Gastrocnemius medialis (tissue), 4 donors: Measurements from ENCODE around the gene CITED4. TPM values are rescaled to one million over a fixed set of nuclear protein-coding genes. Genes with fewer than 3 reads are reported as not detected.
A peak's percentile ranks its signal among the peaks of the same experiment; 100 is the strongest.

Source experiments
- ATAC-seq, 2 donors: fragments of 150-250 bp; one replicate each; pipeline ENCODE4 v1.9.1; 2016
- DNase-seq, 2 donors: peaks; one replicate each; pipeline ENCODE4 v3.0.0-alpha.2; 2019
- H3K27ac ChIP-seq, 4 donors: fragments of 200-600 bp; sonication (generic); 1 replicate in 1 of 4; 2 replicates in 3 of 4; pipeline ENCODE4 v1.5.1; 2016 to 2018; ENCODE audit warnings: mild to moderate bottlenecking in 2 of 4, moderate library complexity in 1 of 4
- H3K27me3 ChIP-seq, 3 donors: fragments of 200-600 bp; sonication (generic) in 2 of 3; 1 replicate in 1 of 3; 2 replicates in 2 of 3; pipeline versions ENCODE4 v1.5.1 to v1.6.0; 2016 to 2019; ENCODE audit warnings: mild to moderate bottlenecking in 1 of 3, moderate library complexity in 1 of 3
- H3K36me3 ChIP-seq, 2 donors: fragments of 200-600 bp; sonication (generic) in 1 of 2; one replicate each; pipeline ENCODE4 v1.5.1; 2017 to 2018
- H3K4me1 ChIP-seq, 2 donors: fragments of 200-600 bp; sonication (generic) in 1 of 2; one replicate each; pipeline ENCODE4 v1.5.1; 2016 to 2017; ENCODE audit warnings: mild to moderate bottlenecking in 2 of 2
- H3K4me3 ChIP-seq, 4 donors: fragments of 200-600 bp; sonication (generic) in 3 of 4; 1 replicate in 1 of 4; 2 replicates in 3 of 4; pipeline ENCODE4 v1.5.1; 2016 to 2019; ENCODE audit warnings: mild to moderate bottlenecking in 2 of 4
- H3K9me3 ChIP-seq, 3 donors: fragments of 200-600 bp; sonication (generic) in 2 of 3; 1 replicate in 1 of 3; 2 replicates in 2 of 3; pipeline ENCODE4 v1.5.1; 2016 to 2019
- CTCF ChIP-seq, 5 experiments: fragments of 450-650 bp in 3 of 5; fragments of 200-600 bp in 2 of 5; sonication (generic) in 2 of 5; IDR thresholded peaks in 4 of 5; conservative IDR thresholded peaks in 1 of 5; 1 replicate in 4 of 5; 2 replicates in 1 of 5; pipeline ENCODE4 v1.5.1; 2016 to 2019; ENCODE audit warnings: antibody characterized with exemption in 5 of 5, mild to moderate bottlenecking in 3 of 5, moderate library complexity in 3 of 5
- POLR2A ChIP-seq, 2 donors: fragments of 450-650 bp; IDR thresholded peaks; one replicate each; pipeline ENCODE4 v1.6.1; 2017; ENCODE audit warnings: antibody characterized with exemption in 2 of 2, mild to moderate bottlenecking in 2 of 2, moderate library complexity in 2 of 2
- in situ Hi-C, 4 donors: fragments of 200-750 bp; cut with MboI; loops; one replicate each; pipeline versions ENCODE4 v1.15.0 to v1.8.0; 2017; ENCODE audit warnings: low sequenced_read_pairs in 4 of 4
- intact Hi-C: fragments of 100-400 bp; cut with DNase I; formaldehyde crosslinking; loops from one replicate; pipeline ENCODE4 v1.15.1; 2023; ENCODE audit warnings: low total_unique reads
- total RNA-seq, 4 donors: library from RNA; depleted of rRNA; stranded (reverse); fragments of >200 nt; gene quantifications; one replicate each; pipeline versions ENCODE4 v1.1.0 to v1.2.3, GENCODE V29; 2016

Gene CITED4
- total RNA-seq, 4 donors from 2014 or later: 15.9 to 30.8 (median 23.1) TPM

DNA sequence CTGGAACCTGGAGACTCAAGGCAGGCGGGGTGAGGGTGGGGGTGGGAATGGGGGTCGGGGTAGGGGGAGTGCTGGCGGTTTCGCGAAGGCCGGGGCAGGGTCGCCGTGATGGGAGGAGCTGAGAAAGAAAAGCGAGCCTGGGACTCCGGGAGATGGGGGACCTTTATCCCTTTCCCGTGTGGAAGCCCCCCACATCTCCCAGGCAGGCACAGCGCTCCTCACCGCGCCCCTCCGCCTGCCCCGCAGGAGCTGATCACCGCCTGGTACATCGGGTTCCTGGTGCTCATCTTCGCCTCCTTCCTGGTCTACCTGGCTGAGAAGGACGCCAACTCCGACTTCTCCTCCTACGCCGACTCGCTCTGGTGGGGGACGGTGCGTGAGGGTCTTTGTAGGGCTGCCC, 43.1 kb downstream of the CITED4 start:
- H3K27ac ChIP-seq: no peak overlapping the region
- intact Hi-C loops (no loop called here), in situ Hi-C loops (no loop called here)
- DNase-seq (no peak), ATAC-seq (no peak)
- H3K36me3 ChIP-seq: no peaks in the 10 kb centered on the region
- no peaks in the 10 kb centered on the region for H3K27me3 ChIP-seq
- no peaks in the 10 kb centered on the region for H3K9me3 ChIP-seq
- TF ChIP-seq POLR2A (IDR thresholded peaks at IDR 0.05) (no peak), CTCF (IDR thresholded peaks at IDR 0.05 in 4 of 5, conservative IDR thresholded peaks at IDR 0.05 in 1 of 5) (no peak)
- no peak overlapping the region for H3K4me3 ChIP-seq
- H3K4me1 ChIP-seq: peaks cover 0 to 10% of the 10 kb centered on the region in 2 donors

DNA sequence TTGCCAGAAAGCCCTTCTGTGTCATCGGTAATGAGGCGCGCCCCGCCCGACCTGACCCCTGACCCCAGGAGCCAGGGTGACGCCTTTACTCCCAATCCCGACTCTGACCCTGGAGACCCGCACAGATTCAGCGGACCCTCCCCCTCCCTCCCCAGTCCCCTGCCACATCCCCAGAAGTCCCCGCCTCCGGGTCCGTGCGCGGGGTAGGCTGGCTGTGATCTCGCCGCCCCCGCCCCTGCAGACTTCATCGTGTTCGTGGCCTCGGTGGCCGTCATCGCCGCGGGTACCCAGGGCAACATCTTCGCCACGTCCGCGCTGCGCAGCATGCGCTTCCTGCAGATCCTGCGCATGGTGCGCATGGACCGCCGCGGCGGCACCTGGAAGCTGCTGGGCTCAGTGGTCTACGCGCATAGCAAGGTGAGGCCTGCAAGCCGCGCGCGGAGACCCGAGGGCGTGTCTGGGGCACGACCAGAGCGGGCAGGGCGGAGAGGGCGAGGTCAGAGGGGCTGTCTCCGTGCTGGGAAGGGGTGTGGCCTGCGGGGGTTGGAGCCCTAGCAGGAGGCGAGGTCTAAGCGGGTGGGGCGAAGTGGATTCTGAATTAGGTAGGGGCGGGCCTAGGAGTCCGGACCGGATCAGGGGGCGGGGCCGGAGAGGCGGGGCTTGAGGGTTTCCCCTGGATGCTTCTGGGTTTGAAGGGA, 43.8 kb downstream of the CITED4 start:
- Histone ChIP-seq H3K4me3 (peak overlapping the region; percentile 21 to 36 (median 27)), H3K27me3 (no peaks in the 10 kb centered on the region), H3K36me3 (no peaks in the 10 kb centered on the region), H3K4me1 (peaks cover 0 to 10% of the 10 kb centered on the region in 2 donors), H3K9me3 (no peaks in the 10 kb centered on the region), H3K27ac (no peak overlapping the region)
- intact Hi-C loops: no loop called here
- in situ Hi-C loops: no loop called here
- ATAC-seq: no peak
- TF ChIP-seq POLR2A (IDR thresholded peaks at IDR 0.05) (no peak), CTCF (IDR thresholded peaks at IDR 0.05 in 4 of 5, conservative IDR thresholded peaks at IDR 0.05 in 1 of 5) (no peak)
- DNase-seq: no peak

DNA sequence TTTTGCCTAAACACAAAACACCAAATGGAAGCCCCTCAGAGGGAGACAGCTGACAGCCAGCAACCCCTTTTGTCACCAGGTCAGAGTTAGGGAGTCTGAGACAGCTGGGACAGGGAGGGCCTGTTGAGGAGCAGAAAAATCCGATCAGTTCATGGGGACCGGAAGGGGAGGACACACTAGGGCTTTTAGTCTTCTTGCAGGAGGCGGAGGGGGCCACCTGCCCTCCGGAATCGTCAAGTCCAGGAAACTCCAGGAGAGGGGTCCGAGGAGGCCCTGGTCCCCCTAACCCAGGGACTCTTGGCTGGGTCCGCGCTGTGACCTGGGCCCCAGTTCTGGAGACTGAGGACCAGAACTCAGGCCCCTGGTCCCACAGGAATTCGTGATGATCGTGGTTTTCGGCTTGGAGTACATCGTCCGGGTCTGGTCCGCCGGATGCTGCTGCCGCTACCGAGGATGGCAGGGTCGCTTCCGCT, 44.3 kb downstream of the CITED4 start:
- no peaks in the 10 kb centered on the region for H3K27me3 ChIP-seq
- peak overlapping the region in 2 of 4 donors; percentile 23 to 31 for H3K4me3 ChIP-seq
- ATAC-seq: no peak
- H3K4me1 ChIP-seq: peaks cover 0 to 10% of the 10 kb centered on the region in 2 donors
- no peak for DNase-seq
- H3K27ac ChIP-seq: no peak overlapping the region
- in situ Hi-C loops: no loop called here
- intact Hi-C loops: no loop called here
- H3K9me3 ChIP-seq: no peaks in the 10 kb centered on the region
- TF ChIP-seq POLR2A (IDR thresholded peaks at IDR 0.05) (no peak), CTCF (IDR thresholded peaks at IDR 0.05 in 4 of 5, conservative IDR thresholded peaks at IDR 0.05 in 1 of 5) (no peak)
- no peaks in the 10 kb centered on the region for H3K36me3 ChIP-seq

- Histone ChIP-seq H3K27ac (no peak overlapping the region), H3K36me3 (no peaks in the 10 kb centered on the region), H3K4me3 (no peak overlapping the region), H3K4me1 (peaks cover 0 to 2% of the 10 kb centered on the region in 2 donors), H3K9me3 (no peaks in the 10 kb centered on the region), H3K27me3 (no peaks in the 10 kb centered on the region)
- DNase-seq (no peak), ATAC-seq (no peak)
- TF ChIP-seq CTCF (IDR thresholded peaks at IDR 0.05 in 4 of 5, conservative IDR thresholded peaks at IDR 0.05 in 1 of 5) (no peak), POLR2A (IDR thresholded peaks at IDR 0.05) (no peak)
- intact Hi-C loops (no loop called here), in situ Hi-C loops (no loop called here)
Observed at GRCh38 chr1:40815420-40815819, 46.7 kb downstream of the CITED4 start.

Other genes with a start within 250 kb of the CITED4 start
- under 1 TPM; 0.31 to 0.67 (median 0.44) TPM for gene RIMS3, start 196.7 kb downstream of the CITED4 start, total RNA-seq
- 10 to 100 TPM; 45.3 to 58.6 (median 57.4) TPM for gene NFYC, start 170.7 kb downstream of the CITED4 start, total RNA-seq
- gene KCNQ4, start 78.6 kb downstream of the CITED4 start, total RNA-seq: 1 to 10 TPM; 2.9 to 8.2 (median 3.5) TPM
- gene CTPS1, start 117.3 kb upstream of the CITED4 start, total RNA-seq: 10 to 100 TPM in 3 of 4 donors, 1 to 10 TPM in 1; 9.5 to 24.3 (median 14.7) TPM
- gene SLFNL1, start 159.4 kb upstream of the CITED4 start, total RNA-seq: 1 to 10 TPM in 2 of 4 donors, under 1 TPM in 2; 0.29 to 2.0 (median 0.69) TPM